H1 (cell line): Measurements from ENCODE around the gene IDI2. TPM values are rescaled to one million over a fixed set of nuclear protein-coding genes. Genes with fewer than 3 reads are reported as not detected.

Source experiments
- CTCF ChIA-PET: fragments of 300-600 bp; sonication (Branson Sonifier 250); formaldehyde crosslinking; loops from one replicate; lab custom pipeline; 2021; ENCODE audit not compliant: partially characterized antibody; lab: Charles Lee
- POLR2A ChIA-PET: fragments of 300-600 bp; sonication (Branson Sonifier 250); formaldehyde crosslinking; loops from one replicate; lab custom pipeline; 2021; ENCODE audit warnings: inconsistent platforms; ENCODE audit not compliant: partially characterized antibody; lab: Charles Lee
- DNase-seq, 2 experiments: peaks; one replicate each; pipeline versions ENCODE4 v3.0.0 to v3.0.0-alpha.2; 2010 to 2022; ENCODE audit warnings: low spot score in 2 of 2, low read depth in 1 of 2, mixed read lengths in 1 of 2
- FAIRE-seq: peaks from 2 replicates; lab custom pipeline; 2011; peaks lifted over from hg19 to GRCh38; lab: Jason Lieb, UNC
- H2AFZ ChIP-seq: 2 replicates; pipeline ENCODE4 v1.8.1; 2012; ENCODE audit warnings: low read length, inconsistent platforms
- H2AK5ac ChIP-seq: 2 replicates; pipeline ENCODE4 v1.6.1; 2013; ENCODE audit warnings: low read depth, low read length
- H2BK120ac ChIP-seq: replicated peaks from 2 replicates; pipeline ENCODE3; 2013; ENCODE audit warnings: low read depth, low read length, inconsistent platforms
- H2BK12ac ChIP-seq: 2 replicates; pipeline ENCODE4 v1.6.1; 2013; ENCODE audit warnings: low read depth, low read length
- H2BK15ac ChIP-seq: 2 replicates; pipeline ENCODE4 v1.6.1; 2013; ENCODE audit warnings: low read length
- H2BK20ac ChIP-seq: 2 replicates; pipeline ENCODE4 v1.6.1; 2013; ENCODE audit warnings: low read length
- H2BK5ac ChIP-seq: 2 replicates; pipeline ENCODE4 v1.6.1; 2013; ENCODE audit warnings: low read depth, low read length
- H3K14ac ChIP-seq: 2 replicates; pipeline ENCODE4 v1.6.1; 2013; ENCODE audit warnings: inconsistent platforms; ENCODE audit not compliant: insufficient read length
- H3K18ac ChIP-seq: 2 replicates; pipeline ENCODE4 v1.6.1; 2013; ENCODE audit warnings: low read length; ENCODE audit errors: extremely low read depth
- H3K23ac ChIP-seq: 2 replicates; pipeline ENCODE4 v1.6.1; 2013; ENCODE audit warnings: inconsistent platforms; ENCODE audit not compliant: insufficient read length
- H3K23me2 ChIP-seq: 2 replicates; pipeline ENCODE4 v1.6.1; 2013; ENCODE audit warnings: low read depth, low read length
- H3K27ac ChIP-seq: 2 replicates; pipeline ENCODE4 v1.6.1; 2011; ENCODE audit warnings: low read depth, low read length, inconsistent platforms
- H3K27me3 ChIP-seq, 4 experiments: replicated peaks in 1 of 4; 1 replicate in 1 of 4; 2 replicates in 3 of 4; pipeline versions ENCODE4 v1.6.1 to v1.8.1; 2011 to 2013; ENCODE audit warnings: low read length in 3 of 4, mild to moderate bottlenecking in 3 of 4, inconsistent platforms in 2 of 4, mixed read lengths in 2 of 4, moderate library complexity in 1 of 4; ENCODE audit not compliant: control insufficient read depth in 3 of 4, insufficient read depth in 3 of 4; ENCODE audit errors: extremely low read depth in 1 of 4
- H3K36me3 ChIP-seq, 4 experiments: 2 replicates each; pipeline versions ENCODE4 v1.6.1 to v1.8.1; 2011 to 2013; ENCODE audit warnings: mild to moderate bottlenecking in 4 of 4, low read length in 3 of 4, moderate library complexity in 2 of 4, control low read depth in 1 of 4, inconsistent platforms in 1 of 4; ENCODE audit not compliant: insufficient read depth in 4 of 4, control insufficient read depth in 2 of 4
- H3K4ac ChIP-seq: replicated peaks from 2 replicates; pipeline ENCODE3; 2013; ENCODE audit warnings: low read length, low read depth, mixed read lengths, inconsistent platforms; ENCODE audit not compliant: insufficient read length
- H3K4me1 ChIP-seq, 4 experiments: replicated peaks in 1 of 4; 1 replicate in 1 of 4; 2 replicates in 3 of 4; pipeline versions ENCODE4 v1.6.1 to v1.8.1; 2011 to 2013; ENCODE audit warnings: low read length in 3 of 4, inconsistent platforms in 2 of 4, mixed read lengths in 1 of 4; ENCODE audit not compliant: insufficient read depth in 4 of 4, control insufficient read depth in 3 of 4
- H3K4me2 ChIP-seq, 2 experiments: 2 replicates each; pipeline versions ENCODE4 v1.6.1 to v1.8.1; 2011 to 2013; ENCODE audit warnings: low read depth in 2 of 2, low read length in 2 of 2, control low read depth in 1 of 2, inconsistent platforms in 1 of 2, mild to moderate bottlenecking in 1 of 2; ENCODE audit not compliant: insufficient read depth in 1 of 2
- H3K4me3 ChIP-seq, 4 experiments: fragments of 200-600, 300-600 bp in 1 of 4; sonication (generic), shearing (Covaris generic), sonication (Bioruptor Twin) in 1 of 4; 2 replicates each; pipeline versions ENCODE4 v1.5.1 to v1.8.1; 2011 to 2016; ENCODE audit warnings: low read length in 4 of 4, low read depth in 3 of 4, control low read depth in 2 of 4, inconsistent platforms in 2 of 4, mild to moderate bottlenecking in 2 of 4, mixed read lengths in 1 of 4, moderate library complexity in 1 of 4; ENCODE audit not compliant: insufficient read depth in 2 of 4; ENCODE audit errors: extremely low read depth in 1 of 4
- H3K56ac ChIP-seq: replicated peaks from 2 replicates; pipeline ENCODE3; 2013; ENCODE audit warnings: low read depth, mild to moderate bottlenecking, mixed read lengths, low read length, inconsistent platforms; ENCODE audit not compliant: insufficient read length
- H3K79me1 ChIP-seq: 2 replicates; pipeline ENCODE4 v1.6.1; 2013; ENCODE audit warnings: low read depth, low read length, control low read depth
- H3K79me2 ChIP-seq, 2 experiments: 2 replicates each; pipeline versions ENCODE4 v1.6.1 to v1.8.1; 2012 to 2013; ENCODE audit warnings: low read length in 2 of 2, mild to moderate bottlenecking in 2 of 2, inconsistent platforms in 1 of 2; ENCODE audit not compliant: insufficient read depth in 2 of 2, control insufficient read depth in 1 of 2
- H3K9ac ChIP-seq, 4 experiments: replicated peaks in 1 of 4; 1 replicate in 1 of 4; 2 replicates in 3 of 4; pipeline versions ENCODE4 v1.6.1 to v1.8.1; 2011 to 2013; ENCODE audit warnings: low read depth in 3 of 4, low read length in 3 of 4, control low read depth in 2 of 4, mild to moderate bottlenecking in 2 of 4, moderate library complexity in 2 of 4, inconsistent platforms in 1 of 4; ENCODE audit errors: extremely low read depth in 1 of 4
- H3K9me3 ChIP-seq, 2 experiments: 2 replicates each; pipeline versions ENCODE4 v1.6.1 to v1.8.1; 2012 to 2013; ENCODE audit warnings: mild to moderate bottlenecking in 2 of 2, moderate library complexity in 2 of 2, control low read depth in 1 of 2, inconsistent platforms in 1 of 2, low read depth in 1 of 2, low read length in 1 of 2, mixed read lengths in 1 of 2; ENCODE audit not compliant: insufficient read depth in 2 of 2
- H4K20me1 ChIP-seq, 2 experiments: replicated peaks in 1 of 2; 2 replicates each; pipeline versions ENCODE3 to v1.8.1; 2011 to 2013; ENCODE audit warnings: inconsistent platforms in 2 of 2, low read length in 2 of 2, mild to moderate bottlenecking in 1 of 2; ENCODE audit not compliant: insufficient read depth in 2 of 2, control insufficient read depth in 1 of 2
- H4K5ac ChIP-seq: 2 replicates; pipeline ENCODE4 v1.6.1; 2013; ENCODE audit warnings: low read length, low read depth, mixed read lengths, inconsistent platforms; ENCODE audit not compliant: insufficient read length
- H4K8ac ChIP-seq: 2 replicates; pipeline ENCODE4 v1.8.0; 2013; ENCODE audit warnings: mild to moderate bottlenecking, moderate library complexity, low read length, inconsistent platforms; ENCODE audit not compliant: insufficient read depth; ENCODE audit errors: extremely low read depth
- H4K91ac ChIP-seq: replicated peaks from 2 replicates; pipeline ENCODE3; 2013; ENCODE audit warnings: low read length, mixed read lengths, inconsistent platforms; ENCODE audit not compliant: insufficient read length
- CREB1 ChIP-seq: IDR thresholded peaks from 2 replicates; pipeline ENCODE4 v1.6.1; 2012; ENCODE audit warnings: inconsistent platforms
- NANOG ChIP-seq: IDR thresholded peaks from 2 replicates; pipeline ENCODE4 v1.6.1; 2011; ENCODE audit warnings: low read length, low read depth, mild to moderate bottlenecking, inconsistent platforms; ENCODE audit not compliant: insufficient read depth, poor library complexity, severe bottlenecking
- NRF1 ChIP-seq: IDR thresholded peaks from 2 replicates; pipeline ENCODE4 v1.6.1; 2011; ENCODE audit warnings: mild to moderate bottlenecking, low read depth, low read length, improper control_type of control experiment
- SP1 ChIP-seq: IDR thresholded peaks from 2 replicates; pipeline ENCODE4 v1.6.1; 2011; ENCODE audit warnings: low read depth, low read length
- SP4 ChIP-seq: IDR thresholded peaks from 2 replicates; pipeline ENCODE4 v1.6.1; 2012; ENCODE audit warnings: low read length, inconsistent platforms
- WGBS, 2 experiments: shearing (Covaris generic) in 1 of 2; methylation state at CpG; one replicate each; pipeline versions ENCODE4 v1.1.6 to v1.1.7; 2013 to 2015; ENCODE audit warnings: low lambda C conversion rate in 2 of 2, mixed read lengths in 2 of 2, inconsistent platforms in 1 of 2, low coverage in 1 of 2, missing lambda C conversion rate in 1 of 2; ENCODE audit not compliant: insufficient replicate concordance in 2 of 2, insufficient coverage in 1 of 2, insufficient read length in 1 of 2; ENCODE audit errors: extremely low coverage in 1 of 2, missing lambda C conversion rate in 1 of 2; 5-methylcytosine and 5-hydroxymethylcytosine counted together
- polyA plus RNA-seq, 7 experiments: library from polyadenylated mRNA; depleted of rRNA in 3 of 7; stranded (reverse) in 5 of 7; unstranded in 2 of 7; fragments of >200 nt in 5 of 7; fragments of 200-250 nt in 2 of 7; gene quantifications; 1 replicate in 5 of 7; 2 replicates in 1 of 7; 4 replicates in 1 of 7; pipeline versions ENCODE4 v1.2.1 to v1.2.3, GENCODE V29; 2011 to 2013; ENCODE audit warnings: missing spikeins in 2 of 7, mixed read lengths in 2 of 7
- total RNA-seq: library from RNA; stranded (reverse); fragmentation: NEBNext Ultra II Directional; extraction: Animal tissue kit (Norgen Biotek cat#: 25700); gene quantifications from 2 replicates; pipeline ENCODE4 v1.2.1, GENCODE V29; 2021
- TF ChIP-seq, protein P1 (sequence below): IDR thresholded peaks from 2 replicates; pipeline ENCODE4 v1.6.1; 2012; ENCODE audit warnings: inconsistent platforms

The IDI2 gene
- total and polyA plus RNA-seq, 2 of the 8 experiments (the other 6 are each of a cell fraction or from before 2014, with no cell fraction given), result not detected

DNA sequence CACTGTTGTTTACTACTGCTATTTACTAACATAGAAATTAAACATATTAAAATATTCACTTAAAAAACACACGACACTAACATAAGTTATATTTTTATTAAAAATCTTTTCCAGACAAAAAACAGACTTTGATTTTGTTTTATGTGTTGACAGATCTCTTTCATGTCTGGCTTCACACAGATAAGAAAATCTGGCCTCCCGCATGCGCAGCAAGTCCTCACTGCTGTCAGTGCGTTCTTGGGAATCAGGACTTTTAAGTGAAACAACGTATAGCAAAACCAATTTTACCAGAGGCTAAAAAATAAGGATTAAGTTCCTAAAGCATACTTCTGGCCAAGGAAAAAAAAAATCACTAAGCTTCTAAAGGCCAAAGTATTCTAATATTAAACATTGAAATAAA lies 24.5 kb upstream of the IDI2 start:
- Histone ChIP-seq H3K9ac (peak overlapping the region in 1 of 4 experiments; percentile 91; a peak in 2 of 7 replicates), H4K5ac (peak overlapping the region; percentile 21), H3K56ac (no peak overlapping the region), H3K79me2 (peaks cover 24 to 79% of the 10 kb centered on the region in 2 experiments), H3K23me2 (no peaks in the 10 kb centered on the region; the same call in 1 of the 2 replicates), H3K23ac (no peak overlapping the region), H3K27me3 (no peaks in the 10 kb centered on the region), H2BK120ac (no peak overlapping the region), H3K4ac (no peak overlapping the region), H3K4me2 (peak overlapping the region; percentile 75 to 76), H3K4me1 (peaks cover 2 to 6% (median 3%) of the 10 kb centered on the region in 4 experiments; a peak in 4 of 7 replicates), H4K8ac (no peak overlapping the region), H3K27ac (no peak overlapping the region), H2BK12ac (no peak overlapping the region), H2BK15ac (no peak overlapping the region), H3K9me3 (no peaks in the 10 kb centered on the region), H3K14ac (no peak overlapping the region), H2BK5ac (no peak overlapping the region), H2BK20ac (no peak overlapping the region), H3K4me3 (peak overlapping the region; percentile 79 to 98 (median 95)), H2AFZ (no peak overlapping the region), H3K79me1 (peaks cover 3% of the 10 kb centered on the region; the same call in 1 of the 2 replicates), H4K20me1 (peaks cover 6 to 19% of the 10 kb centered on the region in 2 experiments), H3K36me3 (peaks cover 0 to 28% (median 2%) of the 10 kb centered on the region in 4 experiments; a peak in 3 of 8 replicates), H2AK5ac (no peak overlapping the region), H3K18ac (no peak overlapping the region), H4K91ac (no peak overlapping the region)
- FAIRE-seq, result no peak
- CTCF ChIA-PET, result interaction anchor here (0.6 to 0.9 kb wide), 3 partner anchors 33 to 71 kb away, joined by 3 to 5 read pairs (median 3); no protein-coding TSS in a partner anchor
- 32% methylated on average over 5 of the region's 5 CpGs; no CpG with 5 or more reads in 1 of the 2 experiments for WGBS, 2 experiments
- POLR2A ChIA-PET, result interaction anchor here (0.6 to 2.9 kb wide), 9 partner anchors 9 to 120 kb away, joined by 3 to 22 read pairs (median 4); partner anchors contain the start of gene GTPBP4
- DNase-seq, result no peak
- TF ChIP-seq SP1 (no peak), CREB1 (no peak), SP4 (no peak), NANOG (no peak), NRF1 (peak; percentile 37; the same call in 1 of the 2 replicates)
- TF ChIP-seq, protein P1, sequence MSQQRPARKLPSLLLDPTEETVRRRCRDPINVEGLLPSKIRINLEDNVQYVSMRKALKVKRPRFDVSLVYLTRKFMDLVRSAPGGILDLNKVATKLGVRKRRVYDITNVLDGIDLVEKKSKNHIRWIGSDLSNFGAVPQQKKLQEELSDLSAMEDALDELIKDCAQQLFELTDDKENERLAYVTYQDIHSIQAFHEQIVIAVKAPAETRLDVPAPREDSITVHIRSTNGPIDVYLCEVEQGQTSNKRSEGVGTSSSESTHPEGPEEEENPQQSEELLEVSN, result no peak
